Measurements from ENCODE around the gene C17orf113. TPM values are rescaled to one million over a fixed set of nuclear protein-coding genes. Genes with fewer than 3 reads are reported as not detected.

C17orf113 gene
- total RNA-seq, 2 experiments from 2014 or later, result 0.42 to 0.55 TPM

DNA sequence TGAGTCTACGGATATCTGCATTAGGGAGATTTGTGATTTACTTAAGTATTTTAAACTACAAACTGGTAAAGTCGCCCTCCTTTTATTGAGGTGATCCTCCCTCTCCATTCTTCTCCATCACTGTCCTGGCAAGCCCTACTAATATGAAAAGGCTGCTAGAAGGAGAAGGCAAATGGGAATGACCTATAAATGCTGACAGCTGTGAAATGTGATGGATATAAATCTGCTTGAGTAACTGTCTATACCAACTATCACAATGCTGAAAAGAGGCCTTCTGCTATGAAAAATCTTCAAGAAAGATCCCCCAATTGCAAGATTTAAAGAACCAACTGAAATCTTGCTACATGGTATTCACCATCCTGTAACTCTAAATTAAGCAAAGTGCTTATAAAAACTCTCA, 48.7 kb downstream of the C17orf113 start:
- CTCF ChIA-PET, result no interaction called here
- Histone ChIP-seq H3K4me3 (ENCODE audit: low read length) (no peak overlapping the region), H3K27me3 (ENCODE audit: control insufficient read depth in 1 of 2, insufficient read depth in 2 of 2, low read length in 2 of 2) (no peaks in the 10 kb centered on the region), H3K4me1 (ENCODE audit: insufficient read depth, low read length) (peaks cover 4% of the 10 kb centered on the region), H3K36me3 (ENCODE audit: insufficient read depth, low read length) (peaks cover 64% of the 10 kb centered on the region), H3K27ac (ENCODE audit: low read depth in 1 of 2, low read length in 2 of 2) (no peak overlapping the region), H3K9me3 (ENCODE audit: control insufficient read depth in 1 of 2, insufficient read depth in 1 of 2, low read length in 2 of 2) (no peaks in the 10 kb centered on the region)
- Mint-ChIP-seq H3K9me3 (no peaks in the 10 kb centered on the region), H3K4me3 (no peak overlapping the region), H3K27ac (no peak overlapping the region), H3K4me1 (ENCODE audit: low read depth) (peaks cover 11% of the 10 kb centered on the region), H3K36me3 (ENCODE audit: low read depth) (peaks cover 71% of the 10 kb centered on the region), H3K27me3 (no peaks in the 10 kb centered on the region)
- TF ChIP-seq, protein P1, sequence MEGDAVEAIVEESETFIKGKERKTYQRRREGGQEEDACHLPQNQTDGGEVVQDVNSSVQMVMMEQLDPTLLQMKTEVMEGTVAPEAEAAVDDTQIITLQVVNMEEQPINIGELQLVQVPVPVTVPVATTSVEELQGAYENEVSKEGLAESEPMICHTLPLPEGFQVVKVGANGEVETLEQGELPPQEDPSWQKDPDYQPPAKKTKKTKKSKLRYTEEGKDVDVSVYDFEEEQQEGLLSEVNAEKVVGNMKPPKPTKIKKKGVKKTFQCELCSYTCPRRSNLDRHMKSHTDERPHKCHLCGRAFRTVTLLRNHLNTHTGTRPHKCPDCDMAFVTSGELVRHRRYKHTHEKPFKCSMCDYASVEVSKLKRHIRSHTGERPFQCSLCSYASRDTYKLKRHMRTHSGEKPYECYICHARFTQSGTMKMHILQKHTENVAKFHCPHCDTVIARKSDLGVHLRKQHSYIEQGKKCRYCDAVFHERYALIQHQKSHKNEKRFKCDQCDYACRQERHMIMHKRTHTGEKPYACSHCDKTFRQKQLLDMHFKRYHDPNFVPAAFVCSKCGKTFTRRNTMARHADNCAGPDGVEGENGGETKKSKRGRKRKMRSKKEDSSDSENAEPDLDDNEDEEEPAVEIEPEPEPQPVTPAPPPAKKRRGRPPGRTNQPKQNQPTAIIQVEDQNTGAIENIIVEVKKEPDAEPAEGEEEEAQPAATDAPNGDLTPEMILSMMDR (IDR thresholded peaks at IDR 0.05), result no peak
- DNase-seq (no peak), ATAC-seq (ENCODE audit: poor library complexity) (no peak)
- intact Hi-C loops (cut with DNase I, micrococcal nuclease), result no loop called here
- POLR2A ChIA-PET, result no interaction called here

DNA sequence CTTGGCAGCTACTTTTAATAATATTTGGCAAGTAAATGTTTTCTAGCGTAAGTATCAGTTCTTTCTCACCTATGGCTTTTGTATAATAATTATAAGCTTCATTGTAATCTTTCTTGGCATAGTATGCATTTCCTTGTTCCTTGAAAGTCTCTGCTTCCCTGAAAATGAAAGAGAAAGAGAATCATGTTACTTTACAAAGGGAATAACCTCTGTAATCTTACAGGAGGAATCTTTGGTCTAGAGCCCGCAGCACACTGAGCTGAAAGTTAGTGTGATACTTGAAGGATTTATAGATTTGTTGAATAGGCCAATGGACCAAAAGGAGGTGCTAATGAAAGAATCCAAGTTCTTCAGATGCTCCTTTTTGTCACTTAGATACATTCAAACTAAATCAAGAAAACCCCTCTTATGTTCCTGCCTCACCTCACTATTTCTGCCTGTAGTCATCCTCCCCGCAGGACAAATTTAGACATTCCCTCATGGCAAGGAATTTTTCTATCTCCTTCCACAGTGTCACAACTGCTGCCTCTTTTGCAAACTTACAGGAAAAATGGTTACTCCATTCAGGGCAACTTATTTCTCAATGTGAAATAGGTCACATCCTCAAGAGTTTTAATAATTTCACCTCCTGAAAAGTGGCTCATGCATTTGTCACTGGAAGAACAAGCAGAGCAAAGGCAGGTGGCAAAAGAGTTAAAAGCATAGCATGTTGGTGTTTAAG, 49.8 kb downstream of the C17orf113 start:
- Histone ChIP-seq H3K4me3 (ENCODE audit: low read length) (no peak overlapping the region), H3K27ac (ENCODE audit: low read depth in 1 of 2, low read length in 2 of 2) (no peak overlapping the region), H3K27me3 (ENCODE audit: control insufficient read depth in 1 of 2, insufficient read depth in 2 of 2, low read length in 2 of 2) (no peaks in the 10 kb centered on the region), H3K36me3 (ENCODE audit: insufficient read depth, low read length) (peaks cover 76% of the 10 kb centered on the region), H3K4me1 (ENCODE audit: insufficient read depth, low read length) (no peaks in the 10 kb centered on the region), H3K9me3 (ENCODE audit: control insufficient read depth in 1 of 2, insufficient read depth in 1 of 2, low read length in 2 of 2) (no peaks in the 10 kb centered on the region)
- ATAC-seq (ENCODE audit: poor library complexity) (no peak), DNase-seq (no peak)
- H3K27me3 Mint-ChIP-seq, result no peaks in the 10 kb centered on the region
- H3K9me3 Mint-ChIP-seq, result no peaks in the 10 kb centered on the region
- no peak overlapping the region for H3K27ac Mint-ChIP-seq
- H3K36me3 Mint-ChIP-seq (ENCODE audit: low read depth), result peaks cover 82% of the 10 kb centered on the region
- ChIA-PET CTCF (no interaction called here), POLR2A (no interaction called here)
- H3K4me1 Mint-ChIP-seq (ENCODE audit: low read depth), result peaks cover 11% of the 10 kb centered on the region
- H3K4me3 Mint-ChIP-seq, result no peak overlapping the region
- intact Hi-C loops (cut with DNase I, micrococcal nuclease), result no loop called here
- TF ChIP-seq, protein P1 (IDR thresholded peaks at IDR 0.05), result no peak

DNA sequence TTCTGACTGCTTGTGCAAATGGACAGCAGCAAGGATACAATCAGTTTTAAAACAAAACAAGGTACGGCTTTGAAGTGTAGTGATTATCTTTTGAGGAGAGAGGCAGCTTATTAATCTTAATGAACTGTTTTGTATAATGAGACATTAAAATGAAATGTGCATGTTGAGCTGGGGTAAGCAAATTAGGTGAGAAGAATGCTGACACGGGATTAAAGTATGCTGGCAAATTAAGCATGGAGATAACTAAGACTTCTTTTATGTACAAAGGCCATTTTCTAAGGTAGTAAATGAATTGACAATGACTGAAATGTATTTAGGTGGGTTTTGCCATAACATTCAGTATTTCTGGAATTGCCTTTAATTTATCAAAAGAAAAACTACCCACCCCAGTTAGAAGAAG, 51.9 kb downstream of the C17orf113 start:
- H3K36me3 ChIP-seq (ENCODE audit: insufficient read depth, low read length), result peaks cover 88% of the 10 kb centered on the region
- intact Hi-C loops (cut with DNase I, micrococcal nuclease), result no loop called here
- no peak for ATAC-seq (ENCODE audit: poor library complexity)
- TF ChIP-seq, protein P1 (IDR thresholded peaks at IDR 0.05), result no peak
- Mint-ChIP-seq H3K4me1 (ENCODE audit: low read depth) (no peaks in the 10 kb centered on the region), H3K4me3 (no peak overlapping the region), H3K9me3 (no peaks in the 10 kb centered on the region), H3K27me3 (no peaks in the 10 kb centered on the region), H3K27ac (no peak overlapping the region), H3K36me3 (ENCODE audit: low read depth) (peaks cover 89% of the 10 kb centered on the region)
- DNase-seq, result no peak
- ChIA-PET CTCF (no interaction called here), POLR2A (no interaction called here)
- no peaks in the 10 kb centered on the region for H3K4me1 ChIP-seq (ENCODE audit: insufficient read depth, low read length)
- no peak overlapping the region for H3K4me3 ChIP-seq (ENCODE audit: low read length)
- no peak overlapping the region for H3K27ac ChIP-seq (ENCODE audit: low read depth in 1 of 2, low read length in 2 of 2)
- no peaks in the 10 kb centered on the region for H3K27me3 ChIP-seq (ENCODE audit: control insufficient read depth in 1 of 2, insufficient read depth in 2 of 2, low read length in 2 of 2)
- no peaks in the 10 kb centered on the region for H3K9me3 ChIP-seq (ENCODE audit: control insufficient read depth in 1 of 2, insufficient read depth in 1 of 2, low read length in 2 of 2)
